HG02938 (cell line): Measurements from ENCODE around the gene MYO9A.
A peak's percentile ranks its signal among the peaks of the same experiment; 100 is the strongest.

Experiments used
- ATAC-seq: cut with Tn5 transposase; IDR thresholded peaks from one replicate; pipeline ENCODE4 v1.9.1; 2021; ENCODE audit warnings: mild to moderate bottlenecking, moderate library complexity; ENCODE audit not compliant: unreplicated experiment

Gene MYO9A

DNA sequence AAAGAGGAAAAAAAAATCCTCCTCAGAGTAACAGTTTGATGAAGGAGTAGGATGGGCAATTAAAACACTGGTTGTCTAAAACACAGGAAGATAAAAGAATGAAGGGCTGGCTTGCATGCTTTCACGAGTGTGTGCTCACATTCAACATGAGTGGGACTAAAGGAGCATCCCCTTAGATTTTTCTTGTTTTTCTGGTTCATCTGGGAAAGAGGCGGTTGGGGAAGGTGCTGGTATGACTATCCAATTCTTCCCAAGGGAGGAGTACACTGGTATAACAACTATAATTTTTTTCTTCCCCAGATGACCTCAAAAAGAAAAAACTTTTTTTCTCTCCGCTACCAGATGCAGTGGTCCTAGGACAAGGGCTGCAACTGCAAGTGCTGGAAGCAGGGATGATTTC lies 143.7 kb downstream of the MYO9A start:
- ATAC-seq: no peak

DNA sequence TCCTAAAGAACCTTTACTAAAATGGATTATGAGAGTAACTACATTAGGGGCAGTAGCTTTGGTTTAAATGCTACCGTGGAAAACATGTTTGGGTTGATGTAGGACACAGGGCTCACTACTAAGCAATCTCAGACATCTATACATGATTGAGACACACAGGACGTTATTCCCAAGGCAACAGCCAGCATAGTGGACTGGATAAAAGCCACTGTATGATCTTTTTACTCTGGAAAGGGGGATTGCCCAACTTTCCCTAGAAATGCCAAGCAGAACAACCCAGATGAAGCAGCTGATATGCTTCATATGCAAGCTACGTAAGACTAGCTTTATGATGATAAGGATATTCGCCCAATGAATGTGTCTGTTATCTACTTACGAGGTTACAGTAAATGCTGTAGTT lies 144.6 kb downstream of the MYO9A start:
- no peak for ATAC-seq

DNA sequence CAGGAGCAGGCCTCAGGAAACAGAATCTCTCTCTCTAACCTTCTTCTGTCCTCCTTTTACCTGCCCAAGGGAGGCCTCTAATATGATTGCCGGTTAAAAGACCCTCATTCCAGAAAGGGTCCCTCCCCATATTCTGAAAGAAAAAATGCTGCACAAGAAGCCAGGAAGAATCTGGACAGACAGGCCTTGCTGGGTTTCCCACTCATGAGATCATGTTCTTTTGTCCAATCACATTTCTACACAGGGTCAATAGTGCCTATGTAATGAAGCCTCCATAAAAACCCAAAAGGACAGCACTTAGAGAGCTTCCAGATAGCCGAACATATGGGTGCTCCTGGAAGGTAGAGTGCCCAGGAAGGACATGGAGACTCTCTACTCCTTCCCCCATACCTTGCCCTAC lies 146.0 kb downstream of the MYO9A start:
- ATAC-seq: no peak

DNA sequence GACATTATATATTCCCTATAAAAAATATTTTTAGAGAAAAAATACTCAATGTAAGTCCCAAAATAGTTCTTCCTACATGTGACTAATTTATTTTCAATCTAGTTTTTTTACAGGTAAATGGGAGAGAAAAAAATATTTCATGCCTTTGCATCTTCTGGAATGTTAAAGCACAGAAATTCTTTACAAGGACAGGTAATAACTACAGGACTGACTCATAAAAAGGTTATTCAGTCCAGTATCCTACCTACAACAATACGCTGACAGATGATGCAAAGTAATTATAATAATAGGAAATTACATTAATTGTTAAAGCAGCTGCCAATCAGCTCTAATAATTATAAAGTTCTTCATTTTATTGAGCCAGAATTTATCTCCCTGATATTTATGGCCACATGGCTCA lies 147.5 kb downstream of the MYO9A start:
- no peak for ATAC-seq

- ATAC-seq: no peak
These were observed 155.4 kb downstream of the MYO9A start for GRCh38 chr15:71962537-71962936.

- no peak for ATAC-seq
These were observed 160.9 kb downstream of the MYO9A start for GRCh38 chr15:71957026-71957425.

- no peak for ATAC-seq
These were observed 166.8 kb downstream of the MYO9A start for GRCh38 chr15:71951134-71951533.

DNA sequence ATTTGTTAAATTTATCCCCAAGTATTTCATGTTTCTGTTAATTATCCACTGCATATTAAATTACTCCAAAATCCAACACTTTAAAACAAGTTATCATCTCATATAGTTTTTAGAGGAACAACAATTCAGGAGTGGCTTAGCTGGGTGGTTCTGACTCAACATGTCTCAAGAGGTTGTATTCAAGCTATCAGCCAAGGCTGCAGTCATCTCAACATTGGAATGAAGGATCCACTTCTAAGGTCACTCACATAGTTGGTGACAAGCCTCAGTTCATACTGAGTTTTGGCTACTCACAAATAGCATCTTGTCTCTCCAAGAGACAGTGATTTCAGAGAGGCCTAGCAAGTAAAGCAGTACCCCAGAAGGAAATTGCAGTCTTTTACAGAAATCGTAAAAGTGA lies 172.9 kb downstream of the MYO9A start:
- ATAC-seq: no peak

DNA sequence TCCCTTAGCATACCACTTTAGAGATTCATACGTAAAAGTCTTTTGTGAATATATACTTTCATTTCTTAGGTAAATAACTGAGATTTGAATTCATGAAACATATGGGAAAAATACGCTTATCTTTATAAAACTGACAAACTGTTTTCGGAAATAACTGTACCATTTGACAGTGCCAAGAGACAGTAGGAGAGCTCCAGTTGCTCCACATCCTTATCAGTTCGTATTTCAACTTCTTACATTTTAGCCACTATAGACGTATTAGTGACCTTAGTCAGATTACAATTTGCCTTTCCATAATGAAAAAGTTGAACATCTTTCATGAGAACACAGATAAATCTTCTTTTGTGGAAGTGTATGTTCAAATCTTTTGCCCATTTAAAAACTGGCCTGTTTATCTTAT lies 174.1 kb downstream of the MYO9A start:
- ATAC-seq: no peak

DNA sequence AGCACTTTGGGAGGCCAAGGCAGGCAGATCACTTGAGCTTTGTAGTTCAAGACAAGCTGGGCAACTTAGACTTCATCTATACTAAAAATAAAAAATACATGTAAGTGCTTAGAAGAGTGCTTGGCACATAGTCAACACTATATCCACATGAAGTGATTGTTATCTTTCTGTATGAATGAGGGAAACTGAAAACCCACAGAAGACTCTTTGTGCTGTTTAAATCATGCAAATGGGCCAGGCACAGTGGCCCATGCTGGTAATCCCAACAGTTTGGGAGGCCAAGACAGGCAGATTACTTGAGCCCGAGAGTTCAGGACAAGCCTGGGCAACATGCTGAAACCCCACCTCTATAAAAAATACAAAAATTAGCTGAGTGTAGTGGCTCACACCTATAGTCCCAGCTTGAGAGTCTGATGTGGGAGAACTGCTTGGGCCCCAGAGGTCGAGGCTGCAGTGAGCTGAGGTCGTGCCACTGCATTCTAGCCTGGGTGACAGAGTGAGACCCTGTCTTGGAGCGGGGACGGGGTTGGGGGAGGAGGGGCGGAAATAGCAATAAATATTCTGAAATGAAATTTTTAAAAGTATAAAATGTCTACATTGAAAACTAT lies 177.9 kb downstream of the MYO9A start:
- ATAC-seq: no peak

- peak; percentile 42 for ATAC-seq
These were observed 180.2 kb downstream of the MYO9A start for GRCh38 chr15:71937650-71938311.

- ATAC-seq: no peak
These were observed 183.5 kb downstream of the MYO9A start for GRCh38 chr15:71934446-71934845.

GRCh38 chr15:71932689-71933088 lies 185.3 kb downstream of the MYO9A start:
- ATAC-seq: no peak

DNA sequence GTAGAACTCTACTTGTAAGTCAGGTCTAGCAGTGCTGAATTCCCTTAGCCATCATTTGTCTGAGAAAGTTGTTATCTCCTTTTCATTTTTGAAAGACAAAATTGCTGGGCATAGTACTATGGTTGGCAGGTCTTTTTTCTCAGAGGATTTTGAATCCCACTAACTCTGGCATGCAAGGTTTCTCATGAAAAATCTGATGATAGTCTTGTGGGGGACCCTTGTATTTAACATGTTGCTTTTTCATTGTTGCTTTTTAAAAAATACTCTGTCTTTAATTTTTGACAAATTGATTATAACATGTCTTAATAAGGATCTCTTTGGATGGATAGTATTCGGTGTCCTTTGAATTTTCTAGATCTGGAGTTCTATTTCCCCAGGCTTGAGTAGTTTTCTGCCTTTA lies 186.7 kb downstream of the MYO9A start:
- ATAC-seq: no peak

DNA sequence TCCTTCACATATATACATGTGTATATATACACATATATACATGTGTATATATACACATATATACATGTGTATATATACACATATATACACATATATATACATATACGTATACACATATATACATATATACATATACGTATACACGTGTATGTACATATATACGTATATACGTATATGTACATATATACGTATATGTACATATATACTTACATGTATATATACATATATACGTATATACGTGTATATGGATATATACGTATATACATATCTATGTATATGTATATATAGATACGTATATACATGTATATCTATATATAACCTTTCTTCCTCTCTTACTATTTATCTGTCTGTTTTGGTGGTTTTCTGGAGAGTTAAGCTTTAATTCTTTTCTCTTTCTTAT lies 192.8 kb downstream of the MYO9A start:
- no peak for ATAC-seq

- no peak for ATAC-seq
These were observed 196.8 kb downstream of the MYO9A start for GRCh38 chr15:71921191-71921590.

DNA sequence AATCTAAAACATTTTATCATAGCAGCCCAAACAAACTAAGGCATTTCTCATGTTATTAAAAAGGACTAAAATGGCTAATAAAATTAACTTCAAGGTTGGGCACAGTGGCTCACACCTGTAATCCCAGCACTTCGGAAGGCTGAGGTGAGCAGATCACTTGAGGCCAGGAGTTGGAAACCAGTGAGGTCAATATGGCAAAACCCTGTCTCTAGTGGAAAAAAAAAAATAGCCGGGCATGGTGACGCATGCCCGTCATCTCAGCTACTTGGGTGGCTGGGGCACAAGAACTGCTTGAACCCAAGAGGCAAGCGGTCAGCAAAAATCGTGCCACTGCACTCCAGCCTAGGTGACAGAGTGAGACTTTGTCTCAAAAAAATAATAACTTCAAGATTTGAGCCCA lies 197.4 kb downstream of the MYO9A start:
- no peak for ATAC-seq

DNA sequence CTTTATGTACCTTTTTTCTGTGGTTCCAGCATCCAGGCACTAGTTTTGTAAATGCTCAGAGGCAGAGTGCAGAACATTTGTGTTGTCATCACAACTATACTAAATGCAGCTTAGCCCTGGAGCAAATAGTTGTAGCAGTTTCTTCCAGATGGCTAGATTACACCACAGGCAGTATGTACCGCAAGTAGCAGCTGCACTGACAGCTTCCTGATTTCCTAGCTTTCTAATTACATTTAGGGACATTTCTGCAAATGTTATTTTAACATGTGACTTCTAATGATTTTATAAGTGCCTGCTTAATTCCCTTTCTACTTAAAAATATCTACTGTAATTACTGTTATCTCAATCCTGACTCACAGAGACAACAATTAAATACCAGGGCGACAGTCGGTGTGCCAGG lies 201.1 kb downstream of the MYO9A start:
- ATAC-seq: no peak

DNA sequence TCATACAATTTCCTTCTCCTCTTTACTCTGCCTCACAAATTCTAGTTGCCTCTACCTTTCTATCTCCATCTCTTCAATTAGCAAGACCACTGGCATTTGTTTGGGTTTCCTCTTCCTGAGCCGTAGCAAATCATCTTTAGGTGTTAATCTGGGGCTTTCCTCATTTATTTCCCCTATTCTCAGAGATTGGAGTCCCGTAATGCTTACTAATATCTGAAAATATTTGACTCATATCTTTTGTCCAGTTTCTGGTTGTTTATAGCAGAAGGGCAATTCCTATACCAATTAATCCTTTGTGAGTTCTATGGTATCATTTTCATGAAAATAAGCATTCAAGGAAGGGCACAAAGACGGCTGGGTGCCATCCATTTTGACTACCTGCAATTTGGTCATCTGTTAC lies 203.9 kb downstream of the MYO9A start:
- ATAC-seq: no peak

- no peak for ATAC-seq
These were observed 218.3 kb downstream of the MYO9A start for GRCh38 chr15:71899674-71900073.

DNA sequence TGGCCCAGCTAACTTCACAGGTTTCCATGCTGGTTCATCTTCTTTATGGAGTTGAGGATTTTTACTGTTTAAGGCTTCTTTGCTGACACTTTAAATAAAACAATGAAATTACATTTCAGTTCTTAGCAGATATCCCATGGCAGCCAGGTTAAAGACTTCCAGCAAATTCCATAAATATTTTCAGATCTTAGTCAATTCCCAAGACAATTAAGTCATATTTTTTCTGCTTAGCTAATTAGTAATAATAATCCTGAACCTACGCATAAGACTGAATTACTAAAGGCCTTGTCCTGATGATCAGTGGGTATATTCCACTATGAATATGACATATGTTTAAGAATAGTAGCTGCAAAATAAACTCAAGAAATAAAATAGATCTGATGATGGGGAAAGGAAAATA lies 224.3 kb downstream of the MYO9A start:
- no peak for ATAC-seq

GRCh38 chr15:71892335-71892734 lies 225.6 kb downstream of the MYO9A start:
- ATAC-seq: no peak

GRCh38 chr15:71891026-71891425 lies 226.9 kb downstream of the MYO9A start:
- no peak for ATAC-seq
